BE2C (cell line): Measurements from ENCODE around the gene SERPINE3.

Experiments used
- DNase-seq: peaks from one replicate; pipeline ENCODE4 v3.0.0-alpha.2; 2020
- H3K27me3 ChIP-seq: fragments of 250-450 bp; sonication (Bioruptor Pico); 2 replicates; pipeline ENCODE4 v1.5.1; 2020; ENCODE audit warnings: mild to moderate bottlenecking
- H3K36me3 ChIP-seq: fragments of 250-450 bp; sonication (Bioruptor Pico); 2 replicates; pipeline ENCODE4 v1.5.1; 2020; ENCODE audit warnings: mild to moderate bottlenecking
- H3K4me1 ChIP-seq: fragments of 250-450 bp; sonication (Bioruptor Pico); 2 replicates; pipeline ENCODE4 v1.5.1; 2020
- H3K4me3 ChIP-seq: 2 replicates; pipeline ENCODE4 v1.5.1; 2011; ENCODE audit warnings: low read depth, low read length
- H3K9me3 ChIP-seq: fragments of 250-450 bp; sonication (Bioruptor Pico); 2 replicates; pipeline ENCODE4 v1.5.1; 2020
- TF ChIP-seq, protein P1 (sequence below): IDR thresholded peaks from 2 replicates; pipeline ENCODE4 v1.5.1; 2012; ENCODE audit warnings: mild to moderate bottlenecking, low read depth, low read length

The SERPINE3 gene

DNA sequence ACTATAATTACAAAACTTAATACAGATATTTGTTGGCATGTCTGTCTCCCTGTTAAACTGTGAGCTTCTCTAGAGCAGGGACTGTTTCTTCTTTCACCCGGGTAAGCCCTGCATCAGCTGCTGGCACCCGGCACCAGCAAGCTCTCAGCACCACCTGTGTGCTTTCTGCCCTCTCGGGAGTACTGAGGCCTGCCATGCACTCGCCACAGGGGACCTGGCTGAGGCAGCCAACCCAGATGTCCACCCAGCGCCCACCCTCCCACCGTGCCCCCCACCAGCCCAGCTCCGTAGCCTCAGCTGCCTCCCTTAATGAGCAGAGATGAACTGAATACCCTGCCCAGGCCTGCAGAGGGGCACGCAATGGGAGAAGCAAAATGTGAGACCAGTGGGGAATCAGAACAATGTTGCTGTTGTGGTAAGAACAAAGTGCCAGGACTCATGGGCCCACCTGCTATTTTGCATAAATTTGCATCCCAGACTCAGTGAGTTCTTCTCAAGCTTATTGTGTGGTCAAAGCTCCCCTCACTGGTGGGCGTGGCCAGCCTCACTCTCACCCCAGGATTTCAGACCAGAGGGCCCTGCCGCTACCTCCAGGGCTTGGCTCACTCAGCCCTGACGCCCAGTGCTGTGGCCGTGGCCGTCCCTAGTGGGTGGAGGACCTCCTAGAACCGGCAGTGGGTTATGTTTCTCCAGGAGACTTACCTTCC lies 14.6 kb upstream of the SERPINE3 start:
- no peaks in the 10 kb centered on the region for H3K36me3 ChIP-seq
- no peak for DNase-seq
- TF ChIP-seq, protein P1, sequence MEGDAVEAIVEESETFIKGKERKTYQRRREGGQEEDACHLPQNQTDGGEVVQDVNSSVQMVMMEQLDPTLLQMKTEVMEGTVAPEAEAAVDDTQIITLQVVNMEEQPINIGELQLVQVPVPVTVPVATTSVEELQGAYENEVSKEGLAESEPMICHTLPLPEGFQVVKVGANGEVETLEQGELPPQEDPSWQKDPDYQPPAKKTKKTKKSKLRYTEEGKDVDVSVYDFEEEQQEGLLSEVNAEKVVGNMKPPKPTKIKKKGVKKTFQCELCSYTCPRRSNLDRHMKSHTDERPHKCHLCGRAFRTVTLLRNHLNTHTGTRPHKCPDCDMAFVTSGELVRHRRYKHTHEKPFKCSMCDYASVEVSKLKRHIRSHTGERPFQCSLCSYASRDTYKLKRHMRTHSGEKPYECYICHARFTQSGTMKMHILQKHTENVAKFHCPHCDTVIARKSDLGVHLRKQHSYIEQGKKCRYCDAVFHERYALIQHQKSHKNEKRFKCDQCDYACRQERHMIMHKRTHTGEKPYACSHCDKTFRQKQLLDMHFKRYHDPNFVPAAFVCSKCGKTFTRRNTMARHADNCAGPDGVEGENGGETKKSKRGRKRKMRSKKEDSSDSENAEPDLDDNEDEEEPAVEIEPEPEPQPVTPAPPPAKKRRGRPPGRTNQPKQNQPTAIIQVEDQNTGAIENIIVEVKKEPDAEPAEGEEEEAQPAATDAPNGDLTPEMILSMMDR: no peak
- no peak overlapping the region for H3K4me3 ChIP-seq
- H3K4me1 ChIP-seq: no peaks in the 10 kb centered on the region
- no peaks in the 10 kb centered on the region for H3K9me3 ChIP-seq
- H3K27me3 ChIP-seq: no peaks in the 10 kb centered on the region

DNA sequence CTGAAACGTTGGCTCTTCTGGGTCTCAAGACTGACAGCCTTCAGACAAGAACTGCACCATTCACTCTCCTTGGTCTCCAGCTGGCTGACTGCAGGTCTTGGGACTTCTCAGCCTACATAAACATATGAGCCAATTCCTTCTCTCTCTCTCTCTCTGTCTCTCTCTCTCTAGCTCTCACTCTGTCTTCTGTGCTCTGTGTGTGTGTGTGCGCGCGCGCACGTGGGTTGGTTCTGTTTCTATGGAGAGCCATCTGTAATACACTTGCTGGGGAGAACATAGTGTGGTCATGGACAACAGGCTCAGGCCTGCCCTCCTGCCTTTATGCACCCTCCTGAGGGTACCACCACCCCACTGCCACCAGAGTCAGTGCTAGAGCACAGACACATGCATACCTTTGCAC lies 13.7 kb upstream of the SERPINE3 start:
- no peak overlapping the region for H3K4me3 ChIP-seq
- H3K9me3 ChIP-seq: no peaks in the 10 kb centered on the region
- TF ChIP-seq, protein P1: no peak
- H3K27me3 ChIP-seq: no peaks in the 10 kb centered on the region
- no peaks in the 10 kb centered on the region for H3K36me3 ChIP-seq
- DNase-seq: no peak
- H3K4me1 ChIP-seq: no peaks in the 10 kb centered on the region

DNA sequence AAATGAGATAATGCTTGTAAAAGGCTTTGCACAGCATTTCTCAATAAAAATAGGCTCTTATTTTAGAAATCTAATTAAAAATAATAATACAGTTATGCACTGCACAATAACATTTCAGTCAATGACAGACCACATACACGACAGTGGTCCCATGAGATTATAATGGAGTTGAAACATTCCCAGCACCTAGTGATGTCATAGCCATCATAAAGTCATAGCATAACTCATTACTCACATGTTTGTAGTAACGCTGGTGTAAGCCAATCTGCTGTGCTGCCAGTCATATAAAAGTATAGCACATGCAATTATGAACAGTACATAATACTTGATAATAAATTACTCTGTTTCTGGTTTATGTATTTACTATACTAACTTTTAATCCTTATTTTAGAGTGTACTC lies 12.7 kb upstream of the SERPINE3 start:
- TF ChIP-seq, protein P1: no peak
- H3K36me3 ChIP-seq: no peaks in the 10 kb centered on the region
- H3K4me1 ChIP-seq: no peaks in the 10 kb centered on the region
- H3K27me3 ChIP-seq: no peaks in the 10 kb centered on the region
- DNase-seq: no peak
- no peak overlapping the region for H3K4me3 ChIP-seq
- H3K9me3 ChIP-seq: no peaks in the 10 kb centered on the region

GRCh38 chr13:51327961-51328360 lies 11.5 kb upstream of the SERPINE3 start:
- Histone ChIP-seq H3K4me1 (no peaks in the 10 kb centered on the region), H3K36me3 (no peaks in the 10 kb centered on the region), H3K9me3 (no peaks in the 10 kb centered on the region), H3K4me3 (no peak overlapping the region), H3K27me3 (no peaks in the 10 kb centered on the region)
- TF ChIP-seq, protein P1: no peak
- no peak for DNase-seq

DNA sequence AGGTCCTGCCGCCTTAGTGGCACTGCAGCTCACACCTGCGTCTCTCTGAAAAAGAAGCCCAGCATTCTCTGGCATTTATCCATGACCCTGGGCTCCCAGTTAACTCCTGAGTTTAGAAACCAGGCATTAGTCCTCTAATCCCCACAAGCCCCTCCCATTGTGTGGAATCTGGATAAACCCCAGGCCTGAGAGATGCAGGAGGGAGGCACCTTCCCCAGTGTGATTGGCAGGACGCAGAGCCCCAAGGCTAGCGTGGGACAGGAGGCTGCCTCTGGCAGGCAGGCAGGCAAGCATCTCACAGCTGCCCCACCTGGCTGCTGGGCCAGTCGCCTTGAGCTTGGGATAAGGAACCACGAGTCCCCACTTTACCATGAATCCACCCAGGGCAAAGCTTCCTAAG lies 11.0 kb upstream of the SERPINE3 start:
- peak; percentile 26 for DNase-seq
- no peaks in the 10 kb centered on the region for H3K27me3 ChIP-seq
- H3K9me3 ChIP-seq: no peaks in the 10 kb centered on the region
- no peak overlapping the region for H3K4me3 ChIP-seq
- H3K4me1 ChIP-seq: no peaks in the 10 kb centered on the region
- H3K36me3 ChIP-seq: no peaks in the 10 kb centered on the region
- TF ChIP-seq, protein P1: no peak

DNA sequence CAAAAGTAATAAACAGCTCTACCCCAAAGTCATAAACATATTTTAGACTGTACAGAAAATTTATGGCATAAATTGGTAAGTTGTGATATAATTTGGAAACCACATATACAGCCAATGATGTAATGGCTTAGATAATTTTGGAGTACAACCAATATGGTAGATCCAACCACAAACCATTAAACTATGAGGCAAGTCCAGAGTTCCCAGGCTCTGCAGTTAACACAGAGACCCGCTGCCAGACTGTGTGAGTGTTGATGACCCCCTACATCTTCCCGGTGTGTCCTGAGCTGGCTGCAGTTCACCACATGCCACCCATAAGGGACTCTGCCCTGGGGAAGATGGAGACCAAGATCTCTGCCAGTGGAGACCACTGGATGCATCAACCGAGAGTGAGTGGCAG lies 9.9 kb upstream of the SERPINE3 start:
- no peaks in the 10 kb centered on the region for H3K9me3 ChIP-seq
- TF ChIP-seq, protein P1: no peak
- no peak overlapping the region for H3K4me3 ChIP-seq
- no peaks in the 10 kb centered on the region for H3K36me3 ChIP-seq
- no peaks in the 10 kb centered on the region for H3K4me1 ChIP-seq
- no peaks in the 10 kb centered on the region for H3K27me3 ChIP-seq
- DNase-seq: no peak
